Adrenal gland (tissue), 12 donors: ENCODE results near the gene ULK3. TPM values are rescaled to one million over a fixed set of nuclear protein-coding genes. Genes with fewer than 3 reads are reported as not detected.

ENCODE experiments used
- DNase-seq, 7 donors: peaks; one replicate each; pipeline ENCODE4 v3.0.0-alpha.2; 2019 to 2020
- H3K27ac ChIP-seq, 5 donors: fragments of 200-600 bp; sonication (generic) in 4 of 5; 1 replicate in 3 of 5; 2 replicates in 2 of 5; pipeline versions ENCODE4 v1.5.1 to v1.8.0; 2016 to 2020; ENCODE audit warnings: mild to moderate bottlenecking in 1 of 5
- H3K27me3 ChIP-seq: fragments of 200-600 bp; 2 replicates; pipeline ENCODE4 v1.8.0; 2021
- H3K36me3 ChIP-seq, 2 donors: fragments of 200-600 bp; replicated peaks in 1 of 2; 1 replicate in 1 of 2; 2 replicates in 1 of 2; pipeline versions ENCODE4 v1.5.1 to v1.8.0; 2018 to 2022
- H3K4me1 ChIP-seq, 2 donors: fragments of 200-600 bp; replicated peaks in 1 of 2; 1 replicate in 1 of 2; 2 replicates in 1 of 2; pipeline versions ENCODE4 v1.5.1 to v1.8.0; 2018 to 2021
- H3K4me3 ChIP-seq, 4 donors: fragments of 200-600 bp; sonication (generic) in 3 of 4; one replicate each; pipeline ENCODE4 v1.5.1; 2016 to 2018
- H3K9me3 ChIP-seq, 3 donors: fragments of 200-600 bp; sonication (generic) in 1 of 3; replicated peaks in 1 of 3; 1 replicate in 2 of 3; 2 replicates in 1 of 3; pipeline versions ENCODE4 v1.5.1 to v1.8.0; 2016 to 2021
- CTCF ChIP-seq, 6 experiments: fragments of 450-650 bp in 4 of 6; fragments of 200-600 bp in 2 of 6; sonication (generic) in 1 of 6; IDR thresholded peaks; 1 replicate in 5 of 6; 2 replicates in 1 of 6; pipeline versions ENCODE4 v1.5.1 to v1.8.0; 2016 to 2021; ENCODE audit warnings: antibody characterized with exemption in 6 of 6, mild to moderate bottlenecking in 2 of 6, moderate library complexity in 1 of 6
- POLR2A ChIP-seq, 2 donors: fragments of 450-650 bp; IDR thresholded peaks; one replicate each; pipeline ENCODE4 v1.6.1; 2017; ENCODE audit warnings: antibody characterized with exemption in 2 of 2, mild to moderate bottlenecking in 2 of 2, moderate library complexity in 1 of 2
- WGBS, 4 donors: extraction: QIAGEN DNeasy Blood & Tissue Kit in 2 of 4; methylation state at CpG; one replicate each; pipeline versions ENCODE4 v1.1.5 to v1.1.7; 2013 to 2017; 5-methylcytosine and 5-hydroxymethylcytosine counted together
- intact Hi-C, 2 donors: fragments of 100-400 bp; cut with DNase I; formaldehyde crosslinking; loops; one replicate each; pipeline versions ENCODE4 v1.14.1 to v1.15.0; 2022 to 2023
- polyA plus RNA-seq, 3 donors: library from polyadenylated mRNA; stranded (reverse); fragments of 200-250 nt in 2 of 3; fragments of 350-450 nt in 1 of 3; fragmentation: Illumina TruSeq in 1 of 3; extraction: RNeasy Lipid Tissue Mini Kit (QIAGEN cat#74804) in 1 of 3; gene quantifications; one replicate each; pipeline ENCODE4 v1.2.3, GENCODE V29; 2013 to 2014
- total RNA-seq, 9 donors: library from RNA; depleted of rRNA in 4 of 9; stranded (reverse); fragments of >200 nt in 4 of 9; fragments of 120-200 nt in 1 of 9; fragmentation: NEBNext Ultra II Directional in 1 of 9; extraction: Animal tissue kit (Norgen Biotek cat#: 25700) in 1 of 9; gene quantifications; one replicate each; pipeline versions ENCODE4 v1.1.0 to v1.2.4, GENCODE V29; 2013 to 2023
- donor health status: healthy with polysubstance abuse.
- donor health status: Bipolar disorder and iron deficiency.
- donor health status: DM: yes; HTN: yes; CAD: no.
- donor health status: DM: no; HTN: no; CAD: no.
- donor health status: DM: no; HTN: no; CAD: no.
- donor health status: DM: yes; HTN: yes; CAD: no.

Gene ULK3
- total and polyA plus RNA-seq, 12 donors: 21.7 to 126 (median 52.5) TPM

DNA sequence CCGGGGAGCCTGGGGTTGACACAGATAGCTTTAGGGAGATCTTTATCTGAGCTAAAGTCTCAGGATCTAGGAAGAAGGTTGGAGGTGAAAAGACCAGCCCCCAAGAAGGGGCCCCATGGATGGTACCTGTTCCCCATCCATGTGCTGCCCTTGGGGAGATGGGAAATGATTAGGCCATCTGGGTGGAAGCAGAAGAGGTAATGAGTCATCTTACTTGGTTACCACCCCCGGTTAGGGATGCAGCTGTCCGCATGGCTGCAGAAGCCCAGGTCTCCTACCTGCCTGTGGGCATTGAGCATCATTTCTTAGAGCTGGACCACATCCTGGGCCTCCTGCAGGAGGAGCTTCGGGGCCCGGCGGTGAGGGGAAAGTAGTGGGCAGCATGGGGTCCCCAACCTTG, 19.6 kb downstream of the ULK3 start:
- H3K27me3 ChIP-seq: no peaks in the 10 kb centered on the region

DNA sequence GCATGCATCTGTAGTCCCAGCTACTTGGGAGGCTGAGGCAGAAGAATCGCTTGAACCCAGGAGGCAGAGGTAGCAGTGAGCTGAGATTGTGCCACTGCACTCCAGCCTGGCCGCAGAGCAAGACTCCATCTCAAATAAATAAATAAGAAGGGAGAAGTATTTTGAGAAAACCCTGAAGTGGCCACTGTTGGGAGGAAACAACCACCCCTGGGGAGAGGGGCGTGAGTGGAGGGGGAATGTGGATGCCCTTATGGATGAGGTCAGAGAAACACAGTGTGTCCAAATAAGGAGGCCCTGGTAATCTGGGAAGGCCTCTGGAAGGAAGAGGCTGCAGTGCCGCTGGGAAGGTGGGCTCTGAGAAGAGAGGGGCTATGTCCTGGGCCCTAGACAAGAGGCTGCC, 20.7 kb downstream of the ULK3 start:
- intact Hi-C loops: no loop called here
- WGBS, 4 donors: 90 to 100% (median 97%) methylated on average over 4 of the region's 4 CpGs
- Histone ChIP-seq H3K4me1 (peaks cover 14 to 16% of the 10 kb centered on the region in 2 donors), H3K36me3 (no peaks in the 10 kb centered on the region), H3K4me3 (no peak overlapping the region), H3K27ac (no peak overlapping the region), H3K27me3 (no peaks in the 10 kb centered on the region), H3K9me3 (no peaks in the 10 kb centered on the region)
- no peak for TF ChIP-seq POLR2A (IDR thresholded peaks at IDR 0.05)
- no peak for TF ChIP-seq CTCF (IDR thresholded peaks at IDR 0.05)
- DNase-seq: no peak

More for the DNA sequence above, 19.6 kb downstream of the ULK3 start:
- Histone ChIP-seq H3K27ac (no peak overlapping the region), H3K9me3 (no peaks in the 10 kb centered on the region), H3K4me3 (no peak overlapping the region), H3K36me3 (no peaks in the 10 kb centered on the region), H3K4me1 (peaks cover 4 to 5% of the 10 kb centered on the region in 2 donors)
- no peak for TF ChIP-seq CTCF (IDR thresholded peaks at IDR 0.05)
- no peak for TF ChIP-seq POLR2A (IDR thresholded peaks at IDR 0.05)
- 69 to 76% (median 75%) methylated on average over 3 to 6 of the region's 6 CpGs for WGBS, 4 donors
- DNase-seq: no peak
- intact Hi-C loops: no loop called here

- WGBS, 4 donors: 83 to 91% (median 87%) methylated on average over 6 to 7 of the region's 7 CpGs
- H3K4me3 ChIP-seq: no peak overlapping the region
- peaks cover 14 to 20% of the 10 kb centered on the region in 2 donors for H3K4me1 ChIP-seq
- TF ChIP-seq CTCF (IDR thresholded peaks at IDR 0.05) (no peak), POLR2A (IDR thresholded peaks at IDR 0.05) (no peak)
- H3K27ac ChIP-seq: no peak overlapping the region
- H3K36me3 ChIP-seq: no peaks in the 10 kb centered on the region
- intact Hi-C loops: no loop called here
- no peak for DNase-seq
- H3K27me3 ChIP-seq: no peaks in the 10 kb centered on the region
- H3K9me3 ChIP-seq: no peaks in the 10 kb centered on the region
Observed at GRCh38 chr15:74821790-74822158, 21.2 kb downstream of the ULK3 start.

- H3K27me3 ChIP-seq: no peaks in the 10 kb centered on the region
- no peak overlapping the region for H3K27ac ChIP-seq
- whole genome bisulfite sequencing, 4 donors: 71 to 87% (median 75%) methylated on average over 5 to 11 of the region's 11 CpGs
- no peak overlapping the region for H3K4me3 ChIP-seq
- H3K9me3 ChIP-seq: no peaks in the 10 kb centered on the region
- intact Hi-C loops: no loop called here
- peaks cover 12 to 25% of the 10 kb centered on the region in 2 donors for H3K4me1 ChIP-seq
- no peaks in the 10 kb centered on the region for H3K36me3 ChIP-seq
- TF ChIP-seq POLR2A (IDR thresholded peaks at IDR 0.05) (no peak), CTCF (IDR thresholded peaks at IDR 0.05) (no peak)
- no peak for DNase-seq
Observed at GRCh38 chr15:74821091-74821789, 21.7 kb downstream of the ULK3 start.
